ENCODE results near the gene ADGRL1.
"Not testable (repeated sequence)": the region's sequence is repeated elsewhere in the genome, so short reads cannot be mapped to it uniquely, and the experiment has no call there.

- TF ChIP-seq CTCF (IDR thresholded peaks at IDR 0.05; ENCODE audit: extremely low read depth in 1 of 2, insufficient read depth in 1 of 2, low read depth in 1 of 2, low read length in 2 of 2); POLR2A (IDR thresholded peaks at IDR 0.05; ENCODE audit: low read depth, low read length); MAX (IDR thresholded peaks at IDR 0.05; ENCODE audit: insufficient read depth, insufficient read length); EZH2 (IDR thresholded peaks at IDR 0.05; ENCODE audit: borderline replicate concordance, low read depth, low read length, severe bottlenecking): not testable (repeated sequence)
Observed at GRCh38 chr19:14206737-14207726, 1.1 kb upstream of the ADGRL1 start.
